ENCODE measurements around the gene LHX2. TPM values are rescaled to one million over a fixed set of nuclear protein-coding genes. Genes with fewer than 3 reads are reported as not detected.
A peak's percentile ranks its signal among the peaks of the same experiment; 100 is the strongest.

The LHX2 gene
- total RNA-seq, 1 experiment from 2014 or later, result not detected

- no TSS peak for BruUV-seq (replicated peaks)
- no peak overlapping the region for H3K27ac Mint-ChIP-seq (ENCODE audit: unreplicated experiment)
- TF ChIP-seq CTCF (IDR thresholded peaks at IDR 0.05; ENCODE audit: unreplicated experiment), result no peak
- no peak for DNase-seq
- CTCF ChIA-PET, result no interaction called here
- H3K4me3 Mint-ChIP-seq (ENCODE audit: low read depth, unreplicated experiment), result peak overlapping the region; percentile 34
- H3K9me3 Mint-ChIP-seq (ENCODE audit: low read depth, unreplicated experiment), result no peaks in the 10 kb centered on the region
- H3K36me3 Mint-ChIP-seq (ENCODE audit: insufficient read depth, unreplicated experiment), result peaks cover 4% of the 10 kb centered on the region
- intact Hi-C loops (cut with micrococcal nuclease; ENCODE audit: unreplicated experiment), result loop anchor here (10.0 kb wide), 1 partner anchor 500 kb away; no protein-coding TSS in a partner anchor
- peaks cover 76% of the 10 kb centered on the region for H3K27me3 Mint-ChIP-seq (ENCODE audit: unreplicated experiment)
- peaks cover 8% of the 10 kb centered on the region for H3K4me1 Mint-ChIP-seq (ENCODE audit: low read depth, unreplicated experiment)
These were observed 33.7 kb downstream of the LHX2 start for GRCh38 chr9:124045076-124045829.

GRCh38 chr9:124045830-124046177 is 34.2 kb downstream of the LHX2 start:
- BruUV-seq (replicated peaks), result no TSS peak
- no peaks in the 10 kb centered on the region for H3K9me3 Mint-ChIP-seq (ENCODE audit: low read depth, unreplicated experiment)
- H3K27me3 Mint-ChIP-seq (ENCODE audit: unreplicated experiment), result peaks cover 71% of the 10 kb centered on the region
- H3K27ac Mint-ChIP-seq (ENCODE audit: unreplicated experiment), result no peak overlapping the region
- TF ChIP-seq CTCF (IDR thresholded peaks at IDR 0.05; ENCODE audit: unreplicated experiment), result no peak
- H3K4me3 Mint-ChIP-seq (ENCODE audit: low read depth, unreplicated experiment), result peak overlapping the region; percentile 34
- CTCF ChIA-PET, result no interaction called here
- no peak for DNase-seq
- H3K4me1 Mint-ChIP-seq (ENCODE audit: low read depth, unreplicated experiment), result peaks cover 8% of the 10 kb centered on the region
- peaks cover 4% of the 10 kb centered on the region for H3K36me3 Mint-ChIP-seq (ENCODE audit: insufficient read depth, unreplicated experiment)
- intact Hi-C loops (cut with micrococcal nuclease; ENCODE audit: unreplicated experiment), result loop anchor here (10.0 kb wide), 1 partner anchor 501 kb away; no protein-coding TSS in a partner anchor

- H3K27ac Mint-ChIP-seq (ENCODE audit: unreplicated experiment), result no peak overlapping the region
- DNase-seq, result no peak
- peaks cover 4% of the 10 kb centered on the region for H3K36me3 Mint-ChIP-seq (ENCODE audit: insufficient read depth, unreplicated experiment)
- peaks cover 67% of the 10 kb centered on the region for H3K27me3 Mint-ChIP-seq (ENCODE audit: unreplicated experiment)
- peaks cover 8% of the 10 kb centered on the region for H3K4me1 Mint-ChIP-seq (ENCODE audit: low read depth, unreplicated experiment)
- no TSS peak for BruUV-seq (replicated peaks)
- H3K4me3 Mint-ChIP-seq (ENCODE audit: low read depth, unreplicated experiment), result no peak overlapping the region
- intact Hi-C loops (cut with micrococcal nuclease; ENCODE audit: unreplicated experiment), result loop anchor here (10.0 kb wide), 1 partner anchor 501 kb away; no protein-coding TSS in a partner anchor
- CTCF ChIA-PET, result no interaction called here
- no peaks in the 10 kb centered on the region for H3K9me3 Mint-ChIP-seq (ENCODE audit: low read depth, unreplicated experiment)
- TF ChIP-seq CTCF (IDR thresholded peaks at IDR 0.05; ENCODE audit: unreplicated experiment), result no peak
These were observed 34.6 kb downstream of the LHX2 start for GRCh38 chr9:124046189-124046588.

- H3K4me1 Mint-ChIP-seq (ENCODE audit: low read depth, unreplicated experiment), result no peaks in the 10 kb centered on the region
- H3K36me3 Mint-ChIP-seq (ENCODE audit: insufficient read depth, unreplicated experiment), result peaks cover 4% of the 10 kb centered on the region
- no peaks in the 10 kb centered on the region for H3K9me3 Mint-ChIP-seq (ENCODE audit: low read depth, unreplicated experiment)
- TF ChIP-seq CTCF (IDR thresholded peaks at IDR 0.05; ENCODE audit: unreplicated experiment), result no peak
- no peak overlapping the region for H3K27ac Mint-ChIP-seq (ENCODE audit: unreplicated experiment)
- BruUV-seq (replicated peaks), result no TSS peak
- no peak overlapping the region for H3K4me3 Mint-ChIP-seq (ENCODE audit: low read depth, unreplicated experiment)
- no peak for DNase-seq
- H3K27me3 Mint-ChIP-seq (ENCODE audit: unreplicated experiment), result peaks cover 59% of the 10 kb centered on the region
- intact Hi-C loops (cut with micrococcal nuclease; ENCODE audit: unreplicated experiment), result loop anchor here (10.0 kb wide), 1 partner anchor 502 kb away; no protein-coding TSS in a partner anchor
- CTCF ChIA-PET, result no interaction called here
These were observed 35.7 kb downstream of the LHX2 start for GRCh38 chr9:124047251-124047672.
